ENCODE measurements around the gene CCDC81. TPM values are rescaled to one million over a fixed set of nuclear protein-coding genes. Genes with fewer than 3 reads are reported as not detected.

The CCDC81 gene
- total RNA-seq, 4 donors from 2014 or later = 1.1 to 1.8 TPM; not detected in 2

GRCh38 chr11:86398106-86398505 is 23.4 kb downstream of the CCDC81 start:
- WGBS = 96% methylated on average over 3 of the region's 3 CpGs
- no peak for TF ChIP-seq POLR2AphosphoS5 (IDR thresholded peaks at IDR 0.05)
- no peak for TF ChIP-seq CTCF (IDR thresholded peaks at IDR 0.05)
- no peak for TF ChIP-seq EP300 (IDR thresholded peaks at IDR 0.05)
- no peak for TF ChIP-seq POLR2A (IDR thresholded peaks at IDR 0.05)
- H3K9me3 ChIP-seq = no peaks in the 10 kb centered on the region

GRCh38 chr11:86403458-86403857 is 28.8 kb downstream of the CCDC81 start:
- WGBS = 72% methylated on average over 1 of the region's 1 CpG
- DNase-seq (ENCODE audit: low spot score in 2 of 2) = no peak

More at GRCh38 chr11:86398106-86398505, 23.4 kb downstream of the CCDC81 start:
- Histone ChIP-seq H3K36me3 (no peaks in the 10 kb centered on the region), H3K4me1 (no peaks in the 10 kb centered on the region), H3K4me3 (no peak overlapping the region), H3K27ac (no peak overlapping the region), H3K27me3 (no peaks in the 10 kb centered on the region)
- DNase-seq (ENCODE audit: low spot score in 2 of 2) = no peak

GRCh38 chr11:86408845-86409244 is 34.2 kb downstream of the CCDC81 start:
- no peak for DNase-seq (ENCODE audit: low spot score in 2 of 2)
- H3K27ac ChIP-seq = no peak overlapping the region
- H3K27me3 ChIP-seq = no peaks in the 10 kb centered on the region
- no peaks in the 10 kb centered on the region for H3K4me1 ChIP-seq
- no peak for TF ChIP-seq POLR2AphosphoS5 (IDR thresholded peaks at IDR 0.05)
- no peak for TF ChIP-seq CTCF (IDR thresholded peaks at IDR 0.05)
- no peak for TF ChIP-seq POLR2A (IDR thresholded peaks at IDR 0.05)
- no peak for TF ChIP-seq EP300 (IDR thresholded peaks at IDR 0.05)
- no peaks in the 10 kb centered on the region for H3K36me3 ChIP-seq
- no peaks in the 10 kb centered on the region for H3K9me3 ChIP-seq
- no peak overlapping the region for H3K4me3 ChIP-seq

More at GRCh38 chr11:86403458-86403857, 28.8 kb downstream of the CCDC81 start:
- TF ChIP-seq POLR2A (IDR thresholded peaks at IDR 0.05) (no peak), POLR2AphosphoS5 (IDR thresholded peaks at IDR 0.05) (no peak), CTCF (IDR thresholded peaks at IDR 0.05) (no peak), EP300 (IDR thresholded peaks at IDR 0.05) (no peak)
- Histone ChIP-seq H3K27ac (no peak overlapping the region), H3K9me3 (no peaks in the 10 kb centered on the region), H3K4me1 (no peaks in the 10 kb centered on the region), H3K27me3 (no peaks in the 10 kb centered on the region), H3K36me3 (no peaks in the 10 kb centered on the region), H3K4me3 (no peak overlapping the region)

- WGBS = 94% methylated on average over 2 of the region's 2 CpGs
- TF ChIP-seq CTCF (IDR thresholded peaks at IDR 0.05) (no peak), POLR2AphosphoS5 (IDR thresholded peaks at IDR 0.05) (no peak), EP300 (IDR thresholded peaks at IDR 0.05) (no peak), POLR2A (IDR thresholded peaks at IDR 0.05) (no peak)
- no peaks in the 10 kb centered on the region for H3K4me1 ChIP-seq
Observed at GRCh38 chr11:86414032-86414431, 39.3 kb downstream of the CCDC81 start.

GRCh38 chr11:86415026-86415425 is 40.3 kb downstream of the CCDC81 start:
- no peaks in the 10 kb centered on the region for H3K27me3 ChIP-seq
- TF ChIP-seq POLR2AphosphoS5 (IDR thresholded peaks at IDR 0.05) (no peak), EP300 (IDR thresholded peaks at IDR 0.05) (no peak), POLR2A (IDR thresholded peaks at IDR 0.05) (no peak), CTCF (IDR thresholded peaks at IDR 0.05) (no peak)
- no peak for DNase-seq (ENCODE audit: low spot score in 2 of 2)
- no peak overlapping the region for H3K4me3 ChIP-seq
- H3K9me3 ChIP-seq = no peaks in the 10 kb centered on the region
- 91% methylated on average over 4 of the region's 4 CpGs for WGBS
- H3K36me3 ChIP-seq = no peaks in the 10 kb centered on the region
- H3K27ac ChIP-seq = no peak overlapping the region
- no peaks in the 10 kb centered on the region for H3K4me1 ChIP-seq

More at GRCh38 chr11:86414032-86414431, 39.3 kb downstream of the CCDC81 start:
- Histone ChIP-seq H3K27ac (no peak overlapping the region), H3K36me3 (no peaks in the 10 kb centered on the region), H3K27me3 (no peaks in the 10 kb centered on the region), H3K4me3 (no peak overlapping the region), H3K9me3 (no peaks in the 10 kb centered on the region)
- no peak for DNase-seq (ENCODE audit: low spot score in 2 of 2)

All from suprapubic skin (tissue), 4 donors.